Measurements from ENCODE around the gene PDE11A.

DNA sequence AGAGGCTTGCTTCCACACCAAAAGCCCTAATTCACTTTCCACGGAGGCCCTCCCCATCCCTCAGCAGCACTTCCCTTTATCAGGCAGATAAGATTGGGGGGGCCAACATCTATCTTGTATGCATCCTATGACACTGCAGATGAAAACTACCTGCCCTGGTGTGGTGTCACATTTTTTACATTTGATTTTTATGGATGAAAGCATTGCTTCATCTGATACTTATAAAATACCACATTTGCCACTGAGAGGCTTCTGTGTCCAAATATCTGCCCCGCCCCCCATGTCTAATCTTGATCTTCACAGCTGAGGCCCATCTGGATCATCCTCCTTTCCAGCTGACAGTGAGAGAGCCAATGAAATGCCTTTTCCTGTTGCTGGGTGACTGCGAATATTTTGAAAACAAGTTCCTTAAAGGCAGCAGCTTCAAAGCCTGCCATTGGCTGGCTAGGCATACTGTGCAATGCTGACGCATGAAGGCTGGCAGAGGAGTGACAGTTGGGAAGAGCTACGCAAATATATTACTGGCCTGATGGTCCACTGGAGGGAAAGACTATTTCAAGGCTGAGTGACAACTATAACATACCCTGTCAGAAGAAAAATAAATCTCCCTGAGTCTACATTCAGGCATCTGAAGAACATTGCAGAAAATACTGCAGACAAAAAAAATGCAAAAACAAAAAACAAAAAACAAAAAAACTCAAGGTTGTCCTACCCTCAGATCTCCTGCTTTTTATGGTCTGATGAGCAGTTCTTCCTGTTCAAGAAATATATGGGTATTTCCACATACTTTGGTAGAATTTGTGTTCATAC is 318.7 kb downstream of the PDE11A start:
- no peak for TF ChIP-seq POLR2A (IDR thresholded peaks at IDR 0.05)
- no peak for TF ChIP-seq CTCF (IDR thresholded peaks at IDR 0.05 in 8 of 11, conservative IDR thresholded peaks at IDR 0.05 in 3 of 11)
